ENCODE results near the gene SELENOM. TPM values are rescaled to one million over a fixed set of nuclear protein-coding genes. Genes with fewer than 3 reads are reported as not detected.

Gene SELENOM
- total RNA-seq, 1 donor from 2014 or later, result 35.0 TPM

- Histone ChIP-seq H3K36me3 (ENCODE audit: control insufficient read depth, insufficient read depth, low read length) (peaks cover 67% of the 10 kb centered on the region), H3K4me3 (ENCODE audit: low read depth, low read length) (no peak overlapping the region), H3K27me3 (ENCODE audit: control insufficient read depth, insufficient read depth, low read length) (no peaks in the 10 kb centered on the region)
- DNase-seq (ENCODE audit: low read depth), result no peak
- TF ChIP-seq, protein P1, sequence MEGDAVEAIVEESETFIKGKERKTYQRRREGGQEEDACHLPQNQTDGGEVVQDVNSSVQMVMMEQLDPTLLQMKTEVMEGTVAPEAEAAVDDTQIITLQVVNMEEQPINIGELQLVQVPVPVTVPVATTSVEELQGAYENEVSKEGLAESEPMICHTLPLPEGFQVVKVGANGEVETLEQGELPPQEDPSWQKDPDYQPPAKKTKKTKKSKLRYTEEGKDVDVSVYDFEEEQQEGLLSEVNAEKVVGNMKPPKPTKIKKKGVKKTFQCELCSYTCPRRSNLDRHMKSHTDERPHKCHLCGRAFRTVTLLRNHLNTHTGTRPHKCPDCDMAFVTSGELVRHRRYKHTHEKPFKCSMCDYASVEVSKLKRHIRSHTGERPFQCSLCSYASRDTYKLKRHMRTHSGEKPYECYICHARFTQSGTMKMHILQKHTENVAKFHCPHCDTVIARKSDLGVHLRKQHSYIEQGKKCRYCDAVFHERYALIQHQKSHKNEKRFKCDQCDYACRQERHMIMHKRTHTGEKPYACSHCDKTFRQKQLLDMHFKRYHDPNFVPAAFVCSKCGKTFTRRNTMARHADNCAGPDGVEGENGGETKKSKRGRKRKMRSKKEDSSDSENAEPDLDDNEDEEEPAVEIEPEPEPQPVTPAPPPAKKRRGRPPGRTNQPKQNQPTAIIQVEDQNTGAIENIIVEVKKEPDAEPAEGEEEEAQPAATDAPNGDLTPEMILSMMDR (IDR thresholded peaks at IDR 0.05; ENCODE audit: insufficient read depth, low read length, severe bottlenecking), result no peak
- FAIRE-seq, result no peak
Observed at GRCh38 chr22:31095637-31096249, 11.6 kb downstream of the SELENOM start.

GRCh38 chr22:31094741-31095140 lies 12.6 kb downstream of the SELENOM start:
- DNase-seq (ENCODE audit: low read depth) (no peak), FAIRE-seq (no peak)
- Histone ChIP-seq H3K4me3 (ENCODE audit: low read depth, low read length) (no peak overlapping the region), H3K36me3 (ENCODE audit: control insufficient read depth, insufficient read depth, low read length) (peaks cover 70% of the 10 kb centered on the region), H3K27me3 (ENCODE audit: control insufficient read depth, insufficient read depth, low read length) (no peaks in the 10 kb centered on the region)
- TF ChIP-seq, protein P1 (IDR thresholded peaks at IDR 0.05; ENCODE audit: insufficient read depth, low read length, severe bottlenecking), result no peak

- TF ChIP-seq, protein P1 (IDR thresholded peaks at IDR 0.05; ENCODE audit: insufficient read depth, low read length, severe bottlenecking), result no peak
- no peak overlapping the region for H3K4me3 ChIP-seq (ENCODE audit: low read depth, low read length)
- no peaks in the 10 kb centered on the region for H3K27me3 ChIP-seq (ENCODE audit: control insufficient read depth, insufficient read depth, low read length)
- FAIRE-seq (no peak), DNase-seq (ENCODE audit: low read depth) (no peak)
- H3K36me3 ChIP-seq (ENCODE audit: control insufficient read depth, insufficient read depth, low read length), result peaks cover 68% of the 10 kb centered on the region
Observed at GRCh38 chr22:31094021-31094551, 13.3 kb downstream of the SELENOM start.

GRCh38 chr22:31093086-31093850 lies 14.1 kb downstream of the SELENOM start:
- DNase-seq (ENCODE audit: low read depth), result no peak
- FAIRE-seq, result no peak
- H3K4me3 ChIP-seq (ENCODE audit: low read depth, low read length), result no peak overlapping the region
- H3K36me3 ChIP-seq (ENCODE audit: control insufficient read depth, insufficient read depth, low read length), result peaks cover 72% of the 10 kb centered on the region
- no peaks in the 10 kb centered on the region for H3K27me3 ChIP-seq (ENCODE audit: control insufficient read depth, insufficient read depth, low read length)
- TF ChIP-seq, protein P1 (IDR thresholded peaks at IDR 0.05; ENCODE audit: insufficient read depth, low read length, severe bottlenecking), result no peak

GRCh38 chr22:31092161-31092560 lies 15.2 kb downstream of the SELENOM start:
- DNase-seq (ENCODE audit: low read depth), result no peak
- Histone ChIP-seq H3K36me3 (ENCODE audit: control insufficient read depth, insufficient read depth, low read length) (peaks cover 75% of the 10 kb centered on the region), H3K27me3 (ENCODE audit: control insufficient read depth, insufficient read depth, low read length) (no peaks in the 10 kb centered on the region), H3K4me3 (ENCODE audit: low read depth, low read length) (no peak overlapping the region)
- TF ChIP-seq, protein P1 (IDR thresholded peaks at IDR 0.05; ENCODE audit: insufficient read depth, low read length, severe bottlenecking), result no peak
- FAIRE-seq, result no peak

Data from bronchial epithelial cell (primary cell).